Parathyroid adenoma (tissue), 2 donors: Measurements from ENCODE around the gene ROCK1.

ENCODE experiments used
- H2AFZ ChIP-seq: fragments of 300-600 bp; sonication (generic); one replicate; pipeline ENCODE4 v1.7.0; 2017; ENCODE audit warnings: antibody characterized with exemption, mild to moderate bottlenecking
- H3K27ac ChIP-seq: fragments of 300-600 bp; sonication (generic); one replicate; pipeline ENCODE4 v1.7.0; 2017
- H3K27me3 ChIP-seq: fragments of 300-600 bp; sonication (generic); one replicate; pipeline ENCODE4 v1.7.0; 2017; ENCODE audit warnings: low read length; ENCODE audit not compliant: control insufficient read depth, insufficient read depth
- H3K36me3 ChIP-seq: fragments of 300-600 bp; sonication (generic); one replicate; pipeline ENCODE4 v1.7.0; 2017; ENCODE audit warnings: low read length; ENCODE audit not compliant: control insufficient read depth, insufficient read depth
- H3K4me1 ChIP-seq: fragments of 300-600 bp; sonication (generic); one replicate; pipeline ENCODE4 v1.7.0; 2017; ENCODE audit warnings: control low read depth
- H3K4me2 ChIP-seq: fragments of 300-600 bp; sonication (generic); one replicate; pipeline ENCODE4 v1.7.0; 2017; ENCODE audit warnings: low read length
- H3K4me3 ChIP-seq: fragments of 300-600 bp; sonication (generic); one replicate; pipeline ENCODE4 v1.7.0; 2017; ENCODE audit warnings: low read depth, low read length
- H3K79me2 ChIP-seq: fragments of 300-600 bp; sonication (generic); one replicate; pipeline ENCODE4 v1.7.0; 2017; ENCODE audit warnings: control low read depth
- H3K9ac ChIP-seq: fragments of 300-600 bp; sonication (generic); one replicate; pipeline ENCODE4 v1.7.0; 2017; ENCODE audit warnings: mild to moderate bottlenecking
- H3K9me3 ChIP-seq: fragments of 300-600 bp; sonication (generic); one replicate; pipeline ENCODE4 v1.7.0; 2017; ENCODE audit warnings: low read length; ENCODE audit not compliant: control insufficient read depth
- TF ChIP-seq, protein P1 (sequence below): fragments of 300-600 bp; sonication (generic); IDR thresholded peaks from one replicate; pipeline ENCODE4 v1.7.0; 2017; ENCODE audit warnings: antibody characterized with exemption, mild to moderate bottlenecking
- donor health status: primary hyperparathyroidism.

Gene ROCK1

DNA sequence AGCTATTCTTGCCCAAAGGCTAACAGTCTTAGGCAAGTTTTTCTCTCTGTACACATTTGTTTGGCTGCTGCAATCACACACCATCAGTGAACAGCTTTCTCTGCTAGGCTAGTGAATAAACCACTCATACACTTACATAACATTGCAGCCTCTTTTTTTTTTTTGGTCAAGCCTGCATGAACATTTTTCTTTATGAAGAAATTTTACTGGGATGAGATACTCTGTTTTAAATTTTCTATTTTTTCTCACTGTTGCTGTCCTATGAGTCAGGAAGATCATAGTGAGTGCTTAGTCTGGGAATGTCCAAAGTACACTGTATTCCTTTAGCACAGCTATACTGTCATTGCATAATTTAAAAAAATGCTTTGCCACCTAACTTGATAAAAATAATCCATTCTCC, 58.5 kb downstream of the ROCK1 start:
- TF ChIP-seq, protein P1, sequence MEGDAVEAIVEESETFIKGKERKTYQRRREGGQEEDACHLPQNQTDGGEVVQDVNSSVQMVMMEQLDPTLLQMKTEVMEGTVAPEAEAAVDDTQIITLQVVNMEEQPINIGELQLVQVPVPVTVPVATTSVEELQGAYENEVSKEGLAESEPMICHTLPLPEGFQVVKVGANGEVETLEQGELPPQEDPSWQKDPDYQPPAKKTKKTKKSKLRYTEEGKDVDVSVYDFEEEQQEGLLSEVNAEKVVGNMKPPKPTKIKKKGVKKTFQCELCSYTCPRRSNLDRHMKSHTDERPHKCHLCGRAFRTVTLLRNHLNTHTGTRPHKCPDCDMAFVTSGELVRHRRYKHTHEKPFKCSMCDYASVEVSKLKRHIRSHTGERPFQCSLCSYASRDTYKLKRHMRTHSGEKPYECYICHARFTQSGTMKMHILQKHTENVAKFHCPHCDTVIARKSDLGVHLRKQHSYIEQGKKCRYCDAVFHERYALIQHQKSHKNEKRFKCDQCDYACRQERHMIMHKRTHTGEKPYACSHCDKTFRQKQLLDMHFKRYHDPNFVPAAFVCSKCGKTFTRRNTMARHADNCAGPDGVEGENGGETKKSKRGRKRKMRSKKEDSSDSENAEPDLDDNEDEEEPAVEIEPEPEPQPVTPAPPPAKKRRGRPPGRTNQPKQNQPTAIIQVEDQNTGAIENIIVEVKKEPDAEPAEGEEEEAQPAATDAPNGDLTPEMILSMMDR, result no peak
- no peak overlapping the region for H3K27ac ChIP-seq

DNA sequence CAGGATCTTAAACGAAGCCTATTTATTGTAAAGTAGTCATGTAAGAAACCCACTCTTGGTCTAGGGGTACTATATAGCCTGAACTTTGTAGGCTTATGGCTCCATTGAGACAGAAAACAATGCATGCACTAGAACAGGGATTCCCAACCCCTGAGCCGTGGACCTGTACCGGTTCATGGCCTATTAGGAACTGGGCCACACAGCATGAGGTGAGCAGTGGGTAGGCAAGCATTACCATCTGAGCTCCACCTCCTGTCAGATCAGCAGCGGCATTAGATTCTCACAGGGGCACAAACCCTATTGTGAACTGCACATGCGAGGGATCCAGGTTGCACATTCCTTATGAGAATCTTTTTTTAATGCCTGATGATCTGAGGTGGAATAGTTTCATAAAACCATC, 59.2 kb downstream of the ROCK1 start:
- H3K9ac ChIP-seq, result no peak overlapping the region
- no peak overlapping the region for H3K27ac ChIP-seq
- no peak overlapping the region for H3K4me3 ChIP-seq
- TF ChIP-seq, protein P1, result no peak
- H3K4me2 ChIP-seq, result no peak overlapping the region
- H3K4me1 ChIP-seq, result peaks cover 9% of the 10 kb centered on the region
- H3K9me3 ChIP-seq, result no peaks in the 10 kb centered on the region
- peaks cover 5% of the 10 kb centered on the region for H3K79me2 ChIP-seq
- H3K36me3 ChIP-seq, result no peaks in the 10 kb centered on the region
- H3K27me3 ChIP-seq, result no peaks in the 10 kb centered on the region
- H2AFZ ChIP-seq, result no peak overlapping the region

More for the DNA sequence above, 58.5 kb downstream of the ROCK1 start:
- H3K9me3 ChIP-seq, result no peaks in the 10 kb centered on the region
- no peak overlapping the region for H2AFZ ChIP-seq
- H3K4me2 ChIP-seq, result no peak overlapping the region
- no peaks in the 10 kb centered on the region for H3K27me3 ChIP-seq
- no peak overlapping the region for H3K9ac ChIP-seq
- H3K36me3 ChIP-seq, result no peaks in the 10 kb centered on the region
- peaks cover 9% of the 10 kb centered on the region for H3K4me1 ChIP-seq
- H3K4me3 ChIP-seq, result no peak overlapping the region
- H3K79me2 ChIP-seq, result peaks cover 5% of the 10 kb centered on the region

GRCh38 chr18:21051620-21052019, 60.0 kb downstream of the ROCK1 start:
- no peak overlapping the region for H3K4me3 ChIP-seq
- TF ChIP-seq, protein P1, result no peak
- peaks cover 9% of the 10 kb centered on the region for H3K4me1 ChIP-seq

DNA sequence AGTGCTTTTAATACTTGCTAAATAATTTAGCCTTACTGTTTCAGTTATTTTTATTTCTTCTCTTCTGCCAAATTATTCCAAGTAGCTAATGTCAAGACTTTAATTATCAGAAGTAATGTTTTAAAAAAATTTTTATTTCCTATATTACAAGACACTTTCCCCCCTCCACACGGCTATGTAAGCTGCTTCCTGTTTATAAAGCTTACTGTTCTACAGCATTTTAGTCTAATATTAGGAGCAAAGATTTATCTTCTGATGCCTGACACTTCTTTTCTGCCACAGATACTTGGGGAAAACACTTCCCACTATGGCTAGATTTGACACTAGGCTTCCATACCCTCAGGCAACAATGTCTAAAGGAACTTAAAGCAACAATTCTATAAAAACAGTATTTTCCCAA, 62.3 kb downstream of the ROCK1 start:
- H3K27me3 ChIP-seq, result no peaks in the 10 kb centered on the region
- H3K9ac ChIP-seq, result no peak overlapping the region
- H3K4me3 ChIP-seq, result no peak overlapping the region
- H3K4me1 ChIP-seq, result peaks cover 9% of the 10 kb centered on the region
- H3K79me2 ChIP-seq, result peaks cover 2% of the 10 kb centered on the region
- no peak overlapping the region for H3K4me2 ChIP-seq
- no peaks in the 10 kb centered on the region for H3K36me3 ChIP-seq
- TF ChIP-seq, protein P1, result no peak
- H3K27ac ChIP-seq, result no peak overlapping the region
- H2AFZ ChIP-seq, result no peak overlapping the region
- no peaks in the 10 kb centered on the region for H3K9me3 ChIP-seq

More at GRCh38 chr18:21051620-21052019, 60.0 kb downstream of the ROCK1 start:
- no peaks in the 10 kb centered on the region for H3K36me3 ChIP-seq
- H3K4me2 ChIP-seq, result no peak overlapping the region
- H3K9ac ChIP-seq, result no peak overlapping the region
- H3K27me3 ChIP-seq, result no peaks in the 10 kb centered on the region
- H3K9me3 ChIP-seq, result no peaks in the 10 kb centered on the region
- H3K27ac ChIP-seq, result no peak overlapping the region
- peaks cover 5% of the 10 kb centered on the region for H3K79me2 ChIP-seq
- no peak overlapping the region for H2AFZ ChIP-seq

GRCh38 chr18:21047126-21047525, 64.5 kb downstream of the ROCK1 start:
- peaks cover 3% of the 10 kb centered on the region for H3K4me1 ChIP-seq
- H3K4me2 ChIP-seq, result no peak overlapping the region
- no peaks in the 10 kb centered on the region for H3K79me2 ChIP-seq
- H3K36me3 ChIP-seq, result no peaks in the 10 kb centered on the region
- no peaks in the 10 kb centered on the region for H3K9me3 ChIP-seq
- no peak overlapping the region for H3K27ac ChIP-seq
- H3K27me3 ChIP-seq, result no peaks in the 10 kb centered on the region
- TF ChIP-seq, protein P1, result no peak
- H3K9ac ChIP-seq, result no peak overlapping the region
- no peak overlapping the region for H3K4me3 ChIP-seq
- no peak overlapping the region for H2AFZ ChIP-seq
